ENCODE data around the gene LMAN1L. TPM values are rescaled to one million over a fixed set of nuclear protein-coding genes. Genes with fewer than 3 reads are reported as not detected.
"Not testable (repeated sequence)": the region's sequence is repeated elsewhere in the genome, so short reads cannot be mapped to it uniquely, and the experiment has no call there.

The LMAN1L gene
- total and polyA plus RNA-seq, 9 donors: not detected

- WGBS, 3 donors: 34 to 56% (median 55%) methylated on average over 3 of the region's 3 CpGs
- no peak for TF ChIP-seq EP300 (IDR thresholded peaks at IDR 0.05)
- Histone ChIP-seq H3K9me3 (no peaks in the 10 kb centered on the region), H3K4me1 (ENCODE audit: insufficient read depth) (peaks cover 16% of the 10 kb centered on the region), H3K36me3 (no peaks in the 10 kb centered on the region), H3K4me3 (no peak overlapping the region), H3K27ac (no peak overlapping the region), H3K27me3 (no peaks in the 10 kb centered on the region)
- no peak for DNase-seq
- intact Hi-C loops (cut with DNase I): loop anchor here in 3 of 4 donors (5.0 to 10.0 kb wide), 7 partner anchors 54 to 421 kb away; partner anchors contain the start of genes C15orf39 (in 1 of the 3), RPP25 (in 1 of the 3) and ULK3 (in 1 of the 3)
Observed at GRCh38 chr15:74783808-74784175, 28.8 kb upstream of the LMAN1L start.

DNA sequence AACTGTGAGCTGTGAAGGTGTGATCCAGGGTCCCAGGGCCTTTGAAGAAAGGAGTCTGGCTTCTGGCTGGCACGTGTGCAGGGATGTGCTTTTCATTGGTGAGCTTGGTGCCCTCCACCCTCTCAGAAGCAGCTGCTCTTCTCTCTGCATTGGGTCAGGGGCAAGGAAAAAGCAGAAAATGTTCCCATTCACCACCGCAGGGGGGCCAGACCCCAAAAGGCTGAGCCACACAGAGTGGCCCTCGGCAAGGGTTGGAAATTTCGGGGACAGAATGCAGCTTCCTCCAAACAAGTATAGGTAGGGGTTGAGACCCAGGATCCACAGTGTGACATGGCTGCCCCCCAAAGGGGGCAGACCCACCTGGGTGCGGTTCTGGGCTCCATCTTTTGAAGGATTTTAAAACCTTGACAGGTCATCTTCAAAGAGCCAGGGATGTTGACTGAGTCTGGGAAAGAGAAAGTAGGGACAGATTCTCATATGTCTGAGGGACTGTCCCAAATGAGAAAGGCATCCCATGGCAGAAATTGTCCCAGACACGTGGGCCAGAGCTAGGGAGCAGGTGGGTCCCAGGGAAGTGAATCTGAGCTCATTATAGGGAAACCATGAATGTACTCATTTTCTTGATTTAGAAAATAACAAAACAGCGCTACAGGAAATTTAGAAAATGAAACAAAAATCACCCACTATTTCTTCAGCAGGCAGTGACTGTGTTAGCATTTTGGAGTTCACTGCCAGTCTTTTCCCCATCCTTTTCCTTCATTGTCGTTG is 28.0 kb upstream of the LMAN1L start:
- intact Hi-C loops (cut with DNase I): loop anchor here in 3 of 4 donors (5.0 to 10.0 kb wide), 7 partner anchors 53 to 420 kb away; partner anchors contain the start of genes C15orf39 (in 1 of the 3), RPP25 (in 1 of the 3) and ULK3 (in 1 of the 3)
- H3K4me1 ChIP-seq (ENCODE audit: insufficient read depth): peaks cover 24% of the 10 kb centered on the region

DNA sequence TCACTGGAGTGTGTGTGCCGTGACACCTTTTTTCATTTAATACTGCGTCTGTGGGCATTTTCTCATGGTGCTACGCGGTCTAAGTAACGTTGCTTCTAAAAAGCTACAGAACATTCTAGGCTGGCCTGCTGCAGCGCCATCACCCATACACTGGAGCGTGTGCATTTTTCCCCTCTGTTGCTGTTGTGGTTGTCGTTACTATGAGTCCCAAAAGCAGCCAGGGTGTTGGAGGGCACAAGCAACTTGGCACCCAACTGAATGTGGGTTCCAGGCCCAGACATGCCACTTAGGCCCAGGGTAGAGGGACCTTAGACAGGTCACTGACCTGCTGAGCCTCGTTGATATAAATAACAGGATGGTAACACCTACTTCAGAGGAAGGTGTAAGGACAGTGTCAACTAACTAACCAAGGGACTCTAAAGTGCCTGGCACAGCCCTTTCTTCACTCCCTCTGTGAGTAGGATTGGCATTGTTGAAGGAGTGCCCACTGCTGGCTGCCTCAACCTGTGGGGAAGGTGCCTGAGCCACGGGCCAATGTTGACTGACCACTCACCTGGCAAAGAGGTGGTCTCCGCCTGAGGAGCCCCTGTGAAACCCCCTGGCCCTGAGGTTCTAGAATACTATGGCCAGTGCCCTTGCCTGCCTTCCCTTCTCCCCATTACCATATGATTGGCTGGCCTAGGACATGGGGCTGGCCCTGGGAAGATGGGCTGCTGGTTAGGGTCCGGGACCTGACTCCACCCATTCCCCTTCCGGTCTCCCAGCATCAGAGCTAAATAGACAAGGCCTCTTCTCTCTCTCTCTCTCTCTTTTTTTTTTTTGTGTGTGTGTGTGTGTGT is 27.2 kb upstream of the LMAN1L start:
- 78 to 84% (median 82%) methylated on average over 13 of the region's 13 CpGs for WGBS, 3 donors
- H3K4me1 ChIP-seq (ENCODE audit: insufficient read depth): peaks cover 30% of the 10 kb centered on the region
- no peaks in the 10 kb centered on the region for H3K27me3 ChIP-seq
- no peaks in the 10 kb centered on the region for H3K9me3 ChIP-seq
- intact Hi-C loops (cut with DNase I): loop anchor here in 1 of 4 donors (10.0 kb wide), 1 partner anchor 419 kb away; the partner anchor contains the start of gene C15orf39
- no peak for TF ChIP-seq EP300 (IDR thresholded peaks at IDR 0.05)
- TF ChIP-seq, protein P1, sequence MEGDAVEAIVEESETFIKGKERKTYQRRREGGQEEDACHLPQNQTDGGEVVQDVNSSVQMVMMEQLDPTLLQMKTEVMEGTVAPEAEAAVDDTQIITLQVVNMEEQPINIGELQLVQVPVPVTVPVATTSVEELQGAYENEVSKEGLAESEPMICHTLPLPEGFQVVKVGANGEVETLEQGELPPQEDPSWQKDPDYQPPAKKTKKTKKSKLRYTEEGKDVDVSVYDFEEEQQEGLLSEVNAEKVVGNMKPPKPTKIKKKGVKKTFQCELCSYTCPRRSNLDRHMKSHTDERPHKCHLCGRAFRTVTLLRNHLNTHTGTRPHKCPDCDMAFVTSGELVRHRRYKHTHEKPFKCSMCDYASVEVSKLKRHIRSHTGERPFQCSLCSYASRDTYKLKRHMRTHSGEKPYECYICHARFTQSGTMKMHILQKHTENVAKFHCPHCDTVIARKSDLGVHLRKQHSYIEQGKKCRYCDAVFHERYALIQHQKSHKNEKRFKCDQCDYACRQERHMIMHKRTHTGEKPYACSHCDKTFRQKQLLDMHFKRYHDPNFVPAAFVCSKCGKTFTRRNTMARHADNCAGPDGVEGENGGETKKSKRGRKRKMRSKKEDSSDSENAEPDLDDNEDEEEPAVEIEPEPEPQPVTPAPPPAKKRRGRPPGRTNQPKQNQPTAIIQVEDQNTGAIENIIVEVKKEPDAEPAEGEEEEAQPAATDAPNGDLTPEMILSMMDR (IDR thresholded peaks at IDR 0.05): no peak
- no peak for TF ChIP-seq POLR2A (IDR thresholded peaks at IDR 0.05)
- no peaks in the 10 kb centered on the region for H3K36me3 ChIP-seq
- H3K27ac ChIP-seq: no peak overlapping the region
- DNase-seq: no peak
- no peak overlapping the region for H3K4me3 ChIP-seq

More for the DNA sequence above, 28.0 kb upstream of the LMAN1L start:
- no peak for DNase-seq
- TF ChIP-seq EP300 (IDR thresholded peaks at IDR 0.05) (no peak), POLR2A (IDR thresholded peaks at IDR 0.05) (no peak)
- TF ChIP-seq, protein P1 (IDR thresholded peaks at IDR 0.05): no peak
- Histone ChIP-seq H3K36me3 (no peaks in the 10 kb centered on the region), H3K4me3 (no peak overlapping the region), H3K27ac (no peak overlapping the region), H3K27me3 (no peaks in the 10 kb centered on the region), H3K9me3 (no peaks in the 10 kb centered on the region)
- 67 to 77% (median 73%) methylated on average over 8 of the region's 8 CpGs for WGBS, 3 donors

DNA sequence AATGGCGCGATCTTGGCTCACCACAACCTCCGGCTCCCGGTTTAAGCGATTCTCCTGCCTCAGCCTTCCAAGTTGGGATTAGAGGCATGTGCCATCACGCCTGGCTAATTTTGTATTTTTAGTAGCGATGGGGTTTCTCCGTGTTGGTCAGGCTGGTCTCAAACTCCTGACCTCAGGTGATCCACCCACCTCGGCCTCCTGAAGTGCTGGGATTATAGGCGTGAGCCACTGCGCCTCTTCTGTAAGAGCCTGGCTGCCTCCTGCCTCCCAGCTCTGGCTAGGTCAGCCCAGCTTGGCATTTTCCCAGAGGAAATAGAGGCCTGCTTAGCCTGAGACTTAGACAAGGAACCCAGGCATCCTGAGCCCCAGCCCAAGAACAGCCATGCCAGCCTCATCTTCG is 26.6 kb upstream of the LMAN1L start:
- intact Hi-C loops (cut with DNase I): loop anchor here in 1 of 4 donors (10.0 kb wide), 1 partner anchor 419 kb away; the partner anchor contains the start of gene C15orf39
- not testable (repeated sequence) for H3K36me3 ChIP-seq, H3K9me3 ChIP-seq, DNase-seq, H3K27me3 ChIP-seq, H3K27ac ChIP-seq, H3K4me3 ChIP-seq
- peaks cover 30% of the 10 kb centered on the region for H3K4me1 ChIP-seq (ENCODE audit: insufficient read depth)
- 84 to 85% (median 85%) methylated on average over 12 of the region's 12 CpGs for WGBS, 3 donors

DNA sequence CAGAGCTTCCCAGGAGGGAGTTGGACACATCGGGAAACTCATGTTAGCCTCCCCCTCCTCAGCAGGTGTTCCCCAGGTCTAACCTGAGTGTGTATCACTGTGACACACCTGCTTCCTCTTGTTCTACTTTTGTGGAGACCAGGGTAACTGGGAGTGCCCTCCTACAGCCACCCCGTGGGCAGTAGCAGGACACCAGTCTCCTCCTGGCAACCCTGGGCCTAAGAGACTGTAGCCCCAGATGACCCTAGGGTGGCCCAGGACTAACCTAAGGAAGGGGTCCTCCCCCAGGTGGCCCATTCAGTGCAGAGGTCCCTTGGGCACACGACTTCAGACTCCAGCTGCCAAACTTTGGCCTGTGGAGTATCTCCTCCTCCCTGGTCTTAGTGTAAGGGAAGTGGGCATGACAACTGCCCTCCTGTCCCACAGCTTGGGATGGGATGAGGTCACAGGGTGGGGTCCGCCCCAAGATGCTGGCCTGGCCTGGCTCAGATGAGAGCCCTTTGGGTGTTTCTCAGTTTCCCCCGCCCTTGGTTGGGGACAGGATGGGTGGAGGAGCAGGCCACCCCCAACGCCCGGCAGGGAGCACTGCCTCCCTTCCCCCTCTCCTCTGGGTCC is 26.0 kb upstream of the LMAN1L start:
- no peaks in the 10 kb centered on the region for H3K9me3 ChIP-seq
- no peaks in the 10 kb centered on the region for H3K36me3 ChIP-seq
- peaks cover 27% of the 10 kb centered on the region for H3K4me1 ChIP-seq (ENCODE audit: insufficient read depth)
- no peak for DNase-seq
- no peaks in the 10 kb centered on the region for H3K27me3 ChIP-seq
- no peak overlapping the region for H3K27ac ChIP-seq
- intact Hi-C loops (cut with DNase I): loop anchor here in 1 of 4 donors (10.0 kb wide), 1 partner anchor 418 kb away; the partner anchor contains the start of gene C15orf39
- WGBS, 3 donors: 61 to 75% (median 72%) methylated on average over 7 of the region's 7 CpGs
- H3K4me3 ChIP-seq: no peak overlapping the region
- TF ChIP-seq POLR2A (IDR thresholded peaks at IDR 0.05) (no peak), EP300 (IDR thresholded peaks at IDR 0.05) (no peak)
- TF ChIP-seq, protein P1 (IDR thresholded peaks at IDR 0.05): no peak

Measured in ovary (tissue), 9 donors.